ENCODE measurements around the gene ZNF699.
"Not testable (repeated sequence)": the region's sequence is repeated elsewhere in the genome, so short reads cannot be mapped to it uniquely, and the experiment has no call there.

ZNF699 gene

GRCh38 chr19:9289231-9289884 lies 20.3 kb downstream of the ZNF699 start:
- TF ChIP-seq CTCF (IDR thresholded peaks at IDR 0.05; ENCODE audit: low read depth, low read length, missing control alignments): no peak
- DNase-seq (ENCODE audit: extremely low read depth, low read depth): no peak
- H3K4me3 ChIP-seq (replicated peaks; ENCODE audit: low read depth, low read length): no peak overlapping the region

- not testable (repeated sequence) for H3K4me3 ChIP-seq (replicated peaks; ENCODE audit: low read depth, low read length)
Measured at GRCh38 chr19:9283485-9283884, 26.2 kb downstream of the ZNF699 start.

GRCh38 chr19:9251236-9251635 lies 58.4 kb downstream of the ZNF699 start:
- H3K4me3 ChIP-seq (replicated peaks; ENCODE audit: low read depth, low read length): no peak overlapping the region
- no peak for TF ChIP-seq CTCF (IDR thresholded peaks at IDR 0.05; ENCODE audit: low read depth, low read length, missing control alignments)
- no peak for DNase-seq (ENCODE audit: extremely low read depth, low read depth)

More at GRCh38 chr19:9283485-9283884, 26.2 kb downstream of the ZNF699 start:
- DNase-seq (ENCODE audit: extremely low read depth, low read depth): not testable (repeated sequence)

DNA sequence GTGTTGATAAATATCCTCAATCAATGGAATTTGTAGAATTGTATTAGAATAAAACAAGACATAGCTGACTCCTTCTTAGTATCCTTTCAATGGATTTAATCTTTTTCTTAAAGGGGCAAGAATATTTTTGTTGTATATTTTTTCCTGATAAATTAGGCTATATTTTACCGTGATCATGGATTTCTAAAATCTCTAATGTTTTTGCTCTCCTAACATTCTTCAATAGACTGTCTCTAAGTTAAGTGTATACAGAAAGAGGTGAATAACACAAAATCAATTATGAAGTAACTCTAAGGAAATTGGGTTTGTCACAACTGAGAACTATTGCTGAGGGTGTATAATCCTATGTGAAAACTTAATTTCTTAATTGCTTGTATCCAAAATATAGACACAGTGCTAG lies 59.0 kb downstream of the ZNF699 start, which contains the start of gene OR7E24:
OR7E24 (plus strand) TSS at position 301 of the 400 bp plus-strand sequence. CDS start 114 bp downstream, outside the sequence.
- TF ChIP-seq CTCF (IDR thresholded peaks at IDR 0.05; ENCODE audit: low read depth, low read length, missing control alignments): no peak
- no peak for DNase-seq (ENCODE audit: extremely low read depth, low read depth)
- H3K4me3 ChIP-seq (replicated peaks; ENCODE audit: low read depth, low read length): no peak within 1 kb of the TSS
